Prostate gland (tissue), 2 donors: Measurements from ENCODE around the gene NEK6.

ENCODE experiments used
- CTCF ChIP-seq, 4 experiments: fragments of 200-600 bp in 2 of 4; fragments of 450-650 bp in 2 of 4; sonication (generic) in 2 of 4; IDR thresholded peaks; 1 replicate in 3 of 4; 2 replicates in 1 of 4; pipeline ENCODE4 v1.5.1; 2016 to 2019; ENCODE audit warnings: antibody characterized with exemption in 4 of 4, mild to moderate bottlenecking in 2 of 4, moderate library complexity in 2 of 4
- POLR2A ChIP-seq: fragments of 450-650 bp; IDR thresholded peaks from one replicate; pipeline ENCODE4 v1.6.1; 2016; ENCODE audit warnings: antibody characterized with exemption, mild to moderate bottlenecking
- POLR2AphosphoS5 ChIP-seq: sonication (generic); formaldehyde crosslinking; IDR thresholded peaks from one replicate; pipeline ENCODE4 v1.6.1; 2017; ENCODE audit warnings: antibody characterized with exemption

GRCh38 chr9:124348363-124348762 lies 90.6 kb downstream of the NEK6 start:
- TF ChIP-seq POLR2A (no peak), CTCF (IDR thresholded peaks at IDR 0.05) (no peak), POLR2AphosphoS5 (no peak)
